NCI-H1436 (cell line): ENCODE results near the gene C2orf49.
"Not testable (repeated sequence)": the region's sequence is repeated elsewhere in the genome, so short reads cannot be mapped to it uniquely, and the experiment has no call there.

Experiments used
- DNase-seq: peaks from one replicate; lab custom pipeline; 2025; lab: John Stamatoyannopoulos, UW

The C2orf49 gene

DNA sequence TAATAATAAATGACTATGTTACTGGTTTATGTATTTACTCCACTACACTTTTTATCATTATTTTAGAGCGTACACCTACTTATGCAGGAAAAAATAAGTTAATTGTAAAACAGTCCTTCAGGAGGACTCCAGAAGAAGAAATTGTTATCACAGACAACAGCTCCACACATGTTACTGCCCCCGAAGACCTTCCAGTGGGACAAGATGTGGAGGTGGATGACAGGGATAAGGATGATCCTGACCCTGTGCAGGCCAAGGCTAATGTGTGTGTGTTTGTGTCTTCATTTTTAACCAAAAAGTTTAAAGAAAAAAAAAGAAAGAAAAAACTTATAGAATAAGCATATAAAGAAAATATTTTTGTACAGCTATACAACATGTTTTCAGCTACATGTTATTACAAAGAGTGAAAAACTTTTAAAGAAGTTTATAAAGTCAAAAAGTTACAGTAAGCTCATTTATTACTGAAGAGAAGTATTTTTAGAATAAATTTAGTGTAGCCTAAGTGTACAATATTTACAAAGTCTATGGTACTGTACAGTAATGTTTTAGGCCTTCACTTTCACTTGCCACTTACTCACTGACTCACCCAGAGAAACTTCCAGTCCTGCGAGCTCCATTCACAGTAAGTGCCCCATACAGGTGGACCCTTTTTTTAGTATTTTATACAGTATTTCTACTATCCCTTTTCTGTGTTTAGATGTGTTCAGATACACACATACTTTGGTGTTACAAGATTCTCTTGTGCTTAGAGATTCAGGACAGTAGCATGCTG, 15.3 kb upstream of the C2orf49 start:
- no peak for DNase-seq

GRCh38 chr2:105323111-105323510, 14.2 kb upstream of the C2orf49 start:
- DNase-seq = no peak

- DNase-seq = no peak
These were observed 13.2 kb upstream of the C2orf49 start for GRCh38 chr2:105324101-105324500.

DNA sequence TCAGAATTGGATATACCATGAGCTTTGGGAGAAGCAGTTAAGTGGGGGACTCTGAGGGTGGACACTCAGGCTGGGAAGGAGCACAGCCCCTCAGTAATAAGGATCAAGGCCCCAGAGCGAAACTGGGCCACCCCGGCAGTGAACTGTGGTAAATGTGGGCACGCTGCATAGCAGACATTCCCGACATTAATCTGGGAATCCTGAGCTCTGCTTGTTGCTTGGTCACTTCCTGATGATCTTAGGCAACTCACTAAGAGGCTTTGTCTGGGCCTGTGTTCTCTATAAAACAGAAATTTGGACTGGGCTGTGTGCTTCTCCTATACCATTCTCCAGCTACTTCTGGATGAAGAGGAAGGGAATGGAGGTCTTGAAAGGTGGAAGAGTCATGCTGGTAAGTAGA, 12.6 kb upstream of the C2orf49 start:
- DNase-seq = no peak

- no peak for DNase-seq
These were observed 11.9 kb upstream of the C2orf49 start for GRCh38 chr2:105325389-105325963.

- DNase-seq = not testable (repeated sequence)
These were observed 10.1 kb upstream of the C2orf49 start for GRCh38 chr2:105327271-105327670.

DNA sequence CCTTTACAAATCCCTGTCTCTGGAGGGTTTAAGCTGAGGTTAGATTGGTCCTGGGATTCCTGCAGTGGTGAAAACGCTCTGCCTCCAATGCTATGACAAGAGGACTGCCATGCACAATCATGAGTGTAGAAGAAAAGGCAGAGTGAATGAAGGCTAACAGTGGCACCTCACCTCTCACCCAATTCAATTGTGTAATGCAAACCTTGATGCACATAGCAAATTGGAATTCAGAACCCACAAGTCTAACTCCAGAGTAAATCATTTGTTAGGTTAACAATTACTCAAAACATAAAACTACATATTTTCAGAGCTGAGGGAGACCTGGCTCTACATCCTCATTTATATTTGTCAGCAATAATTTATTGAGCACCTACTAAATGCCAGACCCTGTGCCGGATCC, 9.7 kb upstream of the C2orf49 start:
- no peak for DNase-seq

DNA sequence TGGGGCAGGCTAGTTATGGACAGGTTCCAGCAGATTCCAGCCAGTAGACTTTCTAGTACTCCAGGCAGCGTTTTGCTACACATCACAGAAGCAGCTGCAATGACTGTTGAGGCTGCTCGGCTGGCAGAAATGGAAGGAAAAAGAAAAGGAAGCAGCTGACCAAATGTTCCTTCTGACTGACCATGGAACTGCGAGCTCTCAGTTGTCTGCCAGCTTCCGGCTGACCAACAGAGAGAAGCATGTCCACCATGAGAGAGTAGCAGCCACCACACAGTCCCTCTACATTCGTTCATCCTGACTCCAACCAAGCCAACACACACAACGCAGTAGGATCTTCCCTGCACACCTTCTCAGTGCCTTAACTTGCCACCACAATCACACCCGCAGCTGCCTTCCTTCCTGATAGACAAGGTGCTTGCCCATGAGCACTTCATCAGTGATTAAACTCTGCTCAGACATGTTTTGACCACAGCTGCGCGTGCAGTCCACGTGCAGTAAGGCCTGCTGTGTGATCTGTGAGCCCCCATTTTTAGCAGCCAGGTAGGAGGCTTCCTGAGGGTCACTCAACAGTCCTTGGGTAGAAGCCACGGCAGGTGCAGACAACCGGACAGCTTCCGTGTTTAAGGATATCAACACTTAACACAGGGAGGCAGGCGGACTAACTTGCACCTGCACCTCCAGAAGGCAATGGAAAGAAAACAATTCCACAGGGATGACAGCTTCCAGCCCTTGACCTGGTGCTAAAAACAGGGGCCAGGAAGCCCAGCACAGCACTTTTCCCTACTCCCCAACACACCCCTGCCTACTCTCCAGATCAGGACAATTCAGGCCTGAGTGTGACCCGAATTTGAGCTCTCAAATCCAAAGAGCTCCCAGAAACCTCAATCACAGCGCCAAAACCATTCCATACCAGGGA, 8.8 kb upstream of the C2orf49 start:
- DNase-seq = no peak

GRCh38 chr2:105329197-105329554, 8.2 kb upstream of the C2orf49 start:
- DNase-seq = no peak

- DNase-seq = peak; percentile 35
These were observed 7.5 kb upstream of the C2orf49 start, which contains the start of gene TGFBRAP1 for GRCh38 chr2:105329561-105330495. Gene TGFBRAP1, minus strand, starts transcription at chr2:105329735. Its CDS starts 21,434 bp downstream, at chr2:105308301.

GRCh38 chr2:105330681-105331375, 6.5 kb upstream of the C2orf49 start:
- no peak for DNase-seq

DNA sequence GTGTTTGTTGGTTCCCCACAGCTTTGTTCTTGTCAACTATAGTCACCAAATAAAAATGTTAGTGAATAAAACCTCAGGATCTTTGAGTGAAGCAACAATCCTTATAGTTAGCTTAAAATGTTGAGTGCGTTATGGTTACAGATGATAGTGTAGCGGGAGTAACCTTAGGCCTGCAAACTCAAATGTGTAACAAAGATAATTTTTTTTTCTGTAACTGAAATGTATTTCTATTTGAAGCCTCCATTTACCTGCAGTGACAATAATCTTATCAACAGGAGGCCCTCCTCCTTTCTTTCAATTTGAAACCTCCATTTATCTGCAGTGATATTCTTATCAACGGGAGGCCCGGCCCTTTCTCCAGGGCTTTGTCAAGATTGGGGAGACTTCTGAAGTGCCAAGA, 3.1 kb upstream of the C2orf49 start:
- no peak for DNase-seq

GRCh38 chr2:105335469-105335868, 1.9 kb upstream of the C2orf49 start:
- no peak for DNase-seq

GRCh38 chr2:105336786-105337121, 586 bp upstream of the C2orf49 start:
- no peak for DNase-seq

DNA sequence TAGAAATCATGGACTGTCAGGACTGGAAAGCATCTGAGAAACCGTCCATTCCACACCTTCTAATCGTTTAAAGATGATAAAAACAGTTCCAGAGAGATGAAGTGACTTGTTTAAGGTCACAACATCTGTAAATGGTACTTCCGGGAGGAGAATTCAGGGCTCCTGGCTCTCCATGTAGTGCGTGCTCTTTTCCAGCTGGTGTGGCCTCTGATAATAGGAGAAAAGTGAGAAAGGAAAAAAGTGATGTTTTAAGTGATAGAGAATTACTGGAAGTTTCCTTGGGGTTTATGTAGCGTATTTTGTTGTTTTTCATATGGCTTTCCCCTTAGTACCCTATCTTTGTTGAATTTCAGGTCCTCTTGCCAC, 663 bp downstream of the C2orf49 start:
- DNase-seq = no peak

DNA sequence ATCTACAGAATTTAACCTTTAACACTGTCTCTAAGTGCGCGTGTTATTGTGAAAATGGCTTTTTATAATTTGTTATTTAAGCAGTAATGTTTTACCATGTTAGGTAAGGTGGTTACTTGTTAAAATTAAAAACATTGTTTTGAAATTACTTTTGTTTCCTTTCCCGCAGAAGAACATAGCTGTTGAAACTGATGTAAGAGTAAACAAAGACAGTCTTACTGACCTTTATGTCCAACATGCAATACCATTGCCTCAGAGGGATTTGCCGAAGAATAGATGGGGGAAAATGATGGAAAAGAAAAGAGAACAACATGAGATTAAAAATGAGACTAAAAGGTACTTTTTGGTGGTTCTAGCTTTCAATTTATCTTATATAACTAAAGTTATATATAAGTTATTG, 2.1 kb downstream of the C2orf49 start:
- no peak for DNase-seq

GRCh38 chr2:105344704-105345345, 7.5 kb downstream of the C2orf49 start:
- DNase-seq = no peak

DNA sequence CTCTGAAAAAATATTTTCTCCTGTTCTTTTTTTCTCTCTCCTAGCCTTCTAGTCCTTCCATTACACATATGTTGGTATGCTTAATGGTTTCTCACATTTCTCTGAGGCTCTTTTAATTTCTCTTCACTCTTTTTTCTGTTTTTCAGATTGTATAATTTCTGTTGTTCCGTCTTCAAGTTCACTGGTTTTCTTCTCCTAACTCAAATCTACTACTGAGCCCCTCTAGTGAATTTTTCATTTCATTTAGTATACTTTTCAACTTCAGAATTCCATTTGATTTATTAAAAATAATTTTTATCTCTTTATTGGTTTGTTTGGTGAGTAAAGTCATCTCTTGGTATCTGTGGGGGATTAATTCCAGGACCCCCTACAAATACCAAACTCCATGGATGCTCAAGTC, 19.8 kb downstream of the C2orf49 start:
- DNase-seq = no peak

DNA sequence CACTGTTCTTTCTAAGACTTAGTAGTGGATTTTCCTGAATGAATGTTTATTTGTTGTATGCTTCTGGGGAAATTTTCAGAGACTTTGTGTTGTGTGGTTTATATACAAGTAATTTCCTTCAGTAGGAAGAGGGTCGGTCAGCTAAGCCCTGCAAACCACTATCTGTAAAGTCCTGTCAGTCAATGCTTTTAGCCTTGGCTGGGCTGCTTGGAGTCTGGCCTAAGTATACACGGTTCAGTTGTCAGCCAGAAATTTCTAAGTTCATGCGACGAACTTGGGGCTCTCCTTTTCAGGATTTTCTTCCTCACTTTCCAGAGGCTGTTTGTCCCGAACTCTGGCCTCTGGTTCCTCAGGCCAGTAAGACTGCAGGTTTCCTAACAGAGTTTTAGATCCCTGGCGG, 21.3 kb downstream of the C2orf49 start:
- no peak for DNase-seq

DNA sequence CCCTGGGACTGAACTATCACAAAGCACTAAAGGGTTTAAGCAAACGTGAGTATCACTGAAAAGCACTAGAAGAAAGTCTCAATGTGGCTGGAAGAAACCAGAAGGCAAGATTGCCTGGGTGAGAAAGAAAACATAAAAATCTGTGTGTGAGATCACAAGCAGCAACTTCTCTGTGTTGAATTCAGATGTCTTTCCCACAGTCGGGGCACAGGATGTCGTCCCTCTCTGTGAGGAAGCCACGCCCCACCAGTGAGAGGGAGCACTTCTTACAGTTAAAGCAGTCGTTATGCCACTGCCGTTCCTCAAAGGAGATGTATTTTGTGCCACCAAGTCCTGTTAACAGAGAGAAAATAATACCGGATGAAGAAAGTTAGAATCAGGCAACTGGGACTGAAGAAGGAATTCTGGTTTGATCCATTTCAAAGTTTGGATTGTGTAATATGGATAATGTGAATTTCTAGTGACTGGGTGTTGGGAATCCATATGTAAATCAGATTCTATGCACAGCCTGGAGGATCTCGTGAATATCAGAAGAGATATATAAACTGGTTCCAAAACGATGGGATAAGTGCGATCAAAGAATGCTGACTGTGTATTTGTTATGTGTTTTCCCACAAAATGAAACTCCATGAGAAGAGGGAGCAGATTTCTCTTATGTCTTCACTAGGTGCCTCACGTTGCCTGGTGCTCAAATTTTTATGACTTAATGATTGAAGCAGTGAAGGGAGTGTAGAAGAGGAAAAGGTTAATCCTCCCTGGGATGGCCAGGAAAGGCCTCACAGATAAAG, 24.0 kb downstream of the C2orf49 start:
- no peak for DNase-seq
